Hematopoietic multipotent progenitor cell treated with erythropoietin and hydrocortisone succinate and interleukin-3 and kit ligand, for 17 days (in vitro differentiated cells): Measurements from ENCODE around the gene XPC.
A peak's percentile ranks its signal among the peaks of the same experiment; 100 is the strongest.

Source experiments
- DNase-seq: peaks from one replicate; pipeline ENCODE4 v3.0.0-alpha.2; 2015; ENCODE audit warnings: low spot score

The XPC gene

GRCh38 chr3:14206548-14207177, 28.3 kb upstream of the XPC start:
- DNase-seq = no peak

DNA sequence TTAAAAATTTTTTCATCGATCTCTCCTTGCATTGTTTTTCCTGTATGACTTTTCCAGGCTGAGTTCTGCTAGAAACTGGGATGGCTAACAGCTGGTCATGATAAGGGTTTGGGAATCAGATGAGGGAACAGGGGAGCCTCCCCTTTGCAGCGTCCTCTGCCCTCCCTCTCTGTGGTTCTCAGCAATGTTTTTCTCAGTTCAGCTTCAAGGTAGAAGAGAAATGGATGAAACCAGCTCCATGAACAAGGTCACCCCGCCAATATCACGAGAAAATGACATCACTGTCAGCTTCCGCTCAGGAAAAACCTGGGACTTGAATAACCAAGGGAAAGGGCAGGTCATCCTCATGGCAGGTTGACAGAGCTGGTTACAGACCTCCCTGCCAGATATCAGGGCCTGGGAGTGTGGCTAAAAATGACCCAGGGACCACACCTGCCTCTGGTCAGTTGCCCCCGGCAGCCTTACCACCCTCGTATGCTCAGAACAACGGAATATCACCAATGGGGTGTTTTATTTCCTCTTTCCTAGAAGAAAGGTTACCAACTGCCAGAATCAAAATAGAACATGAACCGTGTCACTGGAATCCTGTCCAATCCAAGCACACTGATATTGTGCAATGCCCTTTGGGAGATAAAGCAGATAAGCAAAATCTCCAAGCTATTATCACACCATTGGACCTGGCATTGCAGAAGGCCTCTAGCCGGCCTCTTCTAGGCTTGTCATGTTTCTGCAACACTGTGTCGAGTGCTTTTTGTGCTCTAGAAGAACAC, 26.3 kb upstream of the XPC start:
- no peak for DNase-seq

DNA sequence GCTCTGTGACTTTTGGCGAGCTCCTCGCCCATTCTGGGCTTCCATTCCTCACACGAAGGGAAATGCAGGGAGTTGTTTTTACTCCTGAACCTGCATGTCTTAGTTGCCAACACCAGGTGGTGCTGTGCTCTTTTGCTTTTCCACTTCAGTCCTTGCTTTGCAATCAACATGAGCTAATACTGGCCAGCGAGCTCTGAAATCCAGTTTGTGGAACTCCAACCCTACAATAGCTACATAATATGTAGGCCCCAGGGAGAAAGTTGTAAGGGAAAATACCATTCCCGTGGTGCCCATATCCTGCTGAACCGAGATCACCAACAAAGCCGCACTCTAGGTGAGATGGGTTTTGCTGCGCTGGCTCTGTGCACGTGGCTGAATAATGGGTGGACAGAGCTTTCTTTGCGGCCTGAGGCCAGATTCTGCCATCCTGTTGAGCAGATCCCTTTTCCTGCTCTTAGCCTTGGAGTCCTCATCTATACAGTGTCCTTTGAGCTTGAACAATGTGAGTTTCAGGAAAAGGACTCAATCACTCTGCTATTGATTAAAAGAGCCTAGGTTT, 25.2 kb upstream of the XPC start:
- peak; percentile 67 for DNase-seq

GRCh38 chr3:14202874-14203520, 24.6 kb upstream of the XPC start:
- no peak for DNase-seq

GRCh38 chr3:14201940-14202684, 23.7 kb upstream of the XPC start:
- no peak for DNase-seq

- DNase-seq = no peak
Observed at GRCh38 chr3:14200841-14201240, 22.4 kb upstream of the XPC start.

DNA sequence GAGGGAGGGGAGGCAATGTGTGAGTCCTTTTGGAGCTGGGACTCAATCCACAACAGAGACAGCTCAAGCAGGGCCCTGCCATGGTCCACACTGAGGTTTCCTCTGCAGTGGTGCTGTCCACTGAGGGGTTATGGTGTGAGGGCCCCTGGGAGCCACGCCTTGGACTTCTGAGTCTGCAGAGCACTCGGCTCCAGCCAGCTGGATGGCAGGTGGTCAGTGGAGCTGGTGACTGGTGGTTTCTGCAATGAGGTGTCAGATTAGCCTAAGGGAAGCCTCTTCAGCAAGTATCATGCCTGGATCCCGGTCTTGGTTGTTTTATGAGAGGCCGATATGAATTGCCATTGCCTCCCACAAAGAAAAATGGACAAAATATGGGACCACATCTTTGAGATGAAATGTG, 21.9 kb upstream of the XPC start:
- no peak for DNase-seq

DNA sequence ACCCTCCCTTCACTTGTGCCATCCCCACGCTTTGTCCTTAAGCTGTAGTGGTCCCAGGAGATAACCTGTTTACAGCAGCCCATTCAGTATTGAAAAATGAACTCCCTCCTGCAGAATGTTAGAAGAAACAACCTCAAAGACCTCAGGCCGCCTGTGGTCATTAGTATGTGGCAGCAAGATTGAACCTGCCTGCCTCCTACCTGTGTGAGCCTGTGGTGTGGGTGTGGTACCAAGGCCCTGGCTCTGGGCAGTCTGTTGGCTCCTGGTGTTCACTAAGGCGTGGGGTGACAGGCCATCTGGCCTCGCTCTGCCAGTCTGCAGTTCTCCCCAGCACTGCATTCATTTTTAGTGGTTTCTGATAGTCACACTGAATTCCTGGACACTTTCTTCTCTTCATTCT, 21.2 kb upstream of the XPC start:
- DNase-seq = no peak

DNA sequence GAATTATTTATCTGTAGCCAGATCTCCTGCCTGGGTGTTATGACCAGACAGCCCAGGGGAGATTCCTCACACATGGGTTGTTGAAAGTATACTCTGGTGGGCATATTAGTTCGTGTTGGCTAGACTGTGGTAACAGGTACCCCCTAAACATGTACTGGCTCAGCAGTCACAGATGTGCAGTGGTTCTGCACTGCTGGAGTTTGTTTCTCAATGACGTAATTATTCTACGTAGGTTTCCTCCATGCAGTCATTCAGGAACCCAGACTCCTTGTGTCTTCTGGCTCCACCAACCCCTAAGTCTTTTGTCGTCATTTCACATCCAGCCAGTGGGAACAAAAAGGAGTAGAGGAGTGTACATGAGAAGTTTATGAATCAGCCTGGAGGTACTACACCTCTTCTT, 16.5 kb upstream of the XPC start:
- no peak for DNase-seq

GRCh38 chr3:14188041-14188754, 9.8 kb upstream of the XPC start:
- DNase-seq = no peak

DNA sequence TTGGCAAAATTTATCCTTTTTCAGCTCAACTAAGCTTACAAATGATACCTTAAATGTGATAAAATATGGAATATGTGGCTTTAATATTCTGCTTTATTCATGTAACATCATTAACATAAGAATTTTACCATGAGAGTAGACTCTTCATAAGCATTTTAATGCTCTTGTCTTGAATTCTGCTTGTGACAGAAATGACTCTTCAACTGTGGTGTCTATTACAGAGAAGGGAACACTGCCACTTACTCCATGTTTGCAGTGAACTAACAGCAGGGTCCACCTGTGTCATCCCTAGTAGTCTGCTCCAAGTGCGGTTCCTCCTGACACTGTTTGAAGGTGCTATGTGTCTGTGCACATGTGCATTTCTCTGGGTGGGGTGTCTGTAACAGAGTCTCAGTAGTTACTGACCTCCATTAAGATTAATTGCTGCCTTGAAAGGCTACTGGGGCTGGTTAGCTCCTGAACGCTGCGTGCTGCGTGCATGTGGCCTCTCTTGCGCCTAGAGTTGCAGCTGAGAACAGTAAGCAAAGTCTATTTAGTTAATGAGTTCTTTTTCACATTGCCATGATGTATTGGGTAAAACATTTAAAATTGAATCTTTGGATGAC, 8.6 kb upstream of the XPC start:
- DNase-seq = no peak

DNA sequence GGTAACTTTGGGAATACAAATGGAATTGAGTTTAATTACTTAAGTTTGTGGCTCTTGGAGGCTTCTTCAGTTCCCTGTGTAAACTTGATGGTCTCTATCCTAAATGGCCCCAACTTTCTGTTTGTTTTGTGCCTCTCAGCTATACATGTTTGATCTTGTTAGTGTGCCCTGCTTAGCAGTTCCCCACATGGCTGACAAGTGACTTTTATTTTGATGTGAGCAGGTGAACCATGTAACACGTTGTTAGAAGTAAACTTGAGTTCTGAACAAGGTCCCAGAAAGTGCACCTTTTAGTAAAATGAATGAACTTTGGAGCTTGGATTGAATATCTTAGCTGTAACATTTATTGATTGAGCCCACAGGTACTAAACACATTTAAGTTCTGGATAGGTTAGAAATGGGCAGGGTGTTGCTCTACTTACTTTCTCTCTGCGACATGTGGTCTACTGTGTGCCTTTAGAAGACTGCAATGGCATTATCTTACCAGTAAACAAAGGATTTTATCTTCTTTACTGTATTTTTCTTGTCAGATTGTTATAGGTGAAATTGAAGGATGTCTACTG, 4.7 kb upstream of the XPC start:
- no peak for DNase-seq

- DNase-seq = no peak
Observed at GRCh38 chr3:14181253-14181652, 2.9 kb upstream of the XPC start.

- no peak for DNase-seq
Observed at GRCh38 chr3:14179795-14180194, 1.4 kb upstream of the XPC start.

DNA sequence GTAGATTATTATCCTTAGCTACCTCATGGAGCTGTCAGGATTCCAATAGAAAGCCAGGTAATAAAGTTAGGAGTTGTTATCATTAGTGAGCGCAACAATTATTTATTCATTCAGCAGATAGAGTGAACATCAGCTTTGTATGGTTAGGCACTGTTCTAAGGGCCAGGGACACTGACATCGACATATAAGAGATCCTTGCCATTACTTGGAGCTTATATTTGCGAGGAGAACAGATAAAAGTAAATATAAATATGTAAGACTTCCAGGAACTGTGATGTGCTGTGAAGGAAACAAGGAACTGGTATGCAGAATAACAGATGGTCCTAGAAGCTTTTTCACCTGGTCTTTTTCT, 689 bp upstream of the XPC start:
- DNase-seq = no peak

GRCh38 chr3:14177580-14178246, 688 bp downstream of the XPC start:
- no peak for DNase-seq

DNA sequence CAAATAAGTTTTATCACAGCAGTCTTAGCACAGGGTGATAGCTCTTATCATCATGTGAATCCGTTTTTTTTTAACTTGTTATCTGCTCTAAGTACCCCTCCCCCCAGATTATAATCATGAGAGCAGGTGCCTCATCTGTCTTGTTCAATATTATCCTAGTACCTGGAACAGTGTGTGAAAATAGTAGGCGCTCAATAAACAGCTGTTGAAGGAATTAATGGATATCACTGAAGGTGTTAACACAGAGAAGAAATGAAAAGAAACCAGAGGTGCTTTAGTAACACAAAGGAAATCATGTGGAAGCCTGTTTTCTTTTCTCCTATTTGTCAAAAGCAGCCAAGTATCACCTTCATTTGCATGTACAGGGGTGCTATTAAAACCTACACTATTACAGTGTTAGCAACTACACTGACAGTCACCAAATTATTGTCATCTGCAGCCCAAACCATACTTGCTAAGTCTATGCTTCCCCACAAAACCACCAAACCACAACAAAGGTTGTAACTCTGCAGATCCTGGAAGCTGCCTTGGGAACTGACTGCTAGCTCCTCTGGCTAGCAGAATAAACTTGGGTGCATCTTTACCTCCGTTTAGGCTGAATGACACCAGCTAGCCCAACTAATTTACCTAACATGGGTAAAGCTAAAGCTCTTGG, 2.9 kb downstream of the XPC start:
- DNase-seq = no peak

DNA sequence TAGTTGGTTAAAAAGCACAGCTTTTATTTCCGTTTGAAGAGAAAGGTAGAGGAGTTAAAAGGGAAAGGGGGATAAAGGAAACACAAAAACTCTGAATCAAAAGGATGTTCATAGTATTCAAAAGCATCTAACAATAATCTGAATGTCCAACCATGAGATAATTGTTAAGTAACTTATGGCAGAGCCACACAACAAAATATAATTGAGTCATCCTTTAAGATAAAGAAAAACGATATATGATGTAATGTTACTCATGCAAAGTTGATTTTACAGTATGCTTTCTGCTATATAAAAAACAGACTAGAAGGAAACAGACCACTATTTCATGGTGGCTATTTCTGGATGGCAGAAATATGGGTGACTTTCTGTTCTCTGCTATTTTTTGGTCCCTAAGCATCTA, 3.9 kb downstream of the XPC start:
- DNase-seq = no peak

- DNase-seq = no peak
Observed at GRCh38 chr3:14172496-14172895, 5.9 kb downstream of the XPC start.

DNA sequence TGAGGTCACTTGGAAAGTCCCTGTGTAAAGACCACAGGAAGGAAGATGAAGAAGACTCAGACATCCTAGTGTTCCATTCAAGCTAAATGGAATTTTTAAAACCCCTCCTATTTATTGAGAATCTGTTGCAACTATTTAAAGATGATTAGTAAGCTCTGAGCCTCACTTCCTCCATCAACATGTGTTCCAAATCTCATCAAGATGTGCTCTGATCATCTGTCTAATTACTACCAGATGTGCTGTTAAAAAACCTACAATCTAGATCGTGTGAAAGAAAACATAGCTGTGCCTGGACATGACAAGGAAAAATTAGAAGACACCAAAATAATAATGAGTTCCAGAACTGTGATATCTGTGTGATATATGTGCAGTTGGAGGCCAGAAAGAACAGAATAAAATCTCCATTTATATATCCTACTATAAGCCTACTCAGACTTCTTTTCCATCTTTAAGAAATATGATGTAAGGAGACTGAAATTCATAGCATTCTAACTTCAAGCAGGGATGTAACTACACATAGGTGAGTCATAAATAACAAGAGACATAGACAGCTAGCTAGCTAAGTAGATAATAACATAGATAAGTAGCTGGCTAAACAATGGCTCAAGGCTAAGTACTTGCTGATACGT, 7.8 kb downstream of the XPC start:
- DNase-seq = no peak
